Endothelial cell (in vitro differentiated cells): ENCODE results near the gene NDE1. TPM values are rescaled to one million over a fixed set of nuclear protein-coding genes. Genes with fewer than 3 reads are reported as not detected.

ENCODE experiments used
- DNase-seq: peaks from one replicate; pipeline ENCODE4 v3.0.0; 2021; ENCODE audit warnings: low spot score
- H3K27ac Mint-ChIP-seq: one replicate; pipeline ENCODE4 v1.8.0; 2021; ENCODE audit warnings: mixed read lengths, inconsistent platforms; ENCODE audit not compliant: unreplicated experiment
- H3K27me3 Mint-ChIP-seq: one replicate; pipeline ENCODE4 v1.8.0; 2021; ENCODE audit warnings: mild to moderate bottlenecking, moderate library complexity, mixed read lengths, inconsistent platforms; ENCODE audit not compliant: unreplicated experiment
- H3K36me3 Mint-ChIP-seq: one replicate; pipeline ENCODE4 v1.8.0; 2021; ENCODE audit warnings: mild to moderate bottlenecking, low read depth, mixed read lengths, inconsistent platforms; ENCODE audit not compliant: unreplicated experiment
- H3K4me1 Mint-ChIP-seq: one replicate; pipeline ENCODE4 v1.8.0; 2021; ENCODE audit warnings: mild to moderate bottlenecking, mixed read lengths, inconsistent platforms; ENCODE audit not compliant: unreplicated experiment
- H3K4me3 Mint-ChIP-seq: one replicate; pipeline ENCODE4 v1.8.0; 2021; ENCODE audit warnings: mild to moderate bottlenecking, mixed read lengths, inconsistent platforms; ENCODE audit not compliant: unreplicated experiment
- H3K9me3 Mint-ChIP-seq: one replicate; pipeline ENCODE4 v1.8.0; 2021; ENCODE audit warnings: mixed read lengths, inconsistent platforms; ENCODE audit not compliant: unreplicated experiment
- CTCF ChIP-seq: fragments of 200-600 bp; sonication (generic); IDR thresholded peaks from one replicate; pipeline ENCODE4 v1.5.0; 2021; ENCODE audit warnings: antibody characterized with exemption; ENCODE audit not compliant: unreplicated experiment
- total RNA-seq: library from RNA; stranded (reverse); fragmentation: NEBNext Ultra II Directional; extraction: Animal tissue kit (Norgen Biotek cat#: 25700); gene quantifications from one replicate; pipeline ENCODE4 v1.2.1, GENCODE V29; 2021; ENCODE audit not compliant: unreplicated experiment

NDE1 gene
- total RNA-seq, 1 donor from 2014 or later = 24.1 TPM

GRCh38 chr16:15705064-15705565 is 55.1 kb downstream of the NDE1 start:
- Mint-ChIP-seq H3K4me3 (no peak overlapping the region), H3K9me3 (no peaks in the 10 kb centered on the region), H3K27me3 (no peaks in the 10 kb centered on the region), H3K36me3 (no peaks in the 10 kb centered on the region), H3K27ac (no peak overlapping the region), H3K4me1 (peaks cover 6% of the 10 kb centered on the region)
- DNase-seq = no peak
- no peak for TF ChIP-seq CTCF

DNA sequence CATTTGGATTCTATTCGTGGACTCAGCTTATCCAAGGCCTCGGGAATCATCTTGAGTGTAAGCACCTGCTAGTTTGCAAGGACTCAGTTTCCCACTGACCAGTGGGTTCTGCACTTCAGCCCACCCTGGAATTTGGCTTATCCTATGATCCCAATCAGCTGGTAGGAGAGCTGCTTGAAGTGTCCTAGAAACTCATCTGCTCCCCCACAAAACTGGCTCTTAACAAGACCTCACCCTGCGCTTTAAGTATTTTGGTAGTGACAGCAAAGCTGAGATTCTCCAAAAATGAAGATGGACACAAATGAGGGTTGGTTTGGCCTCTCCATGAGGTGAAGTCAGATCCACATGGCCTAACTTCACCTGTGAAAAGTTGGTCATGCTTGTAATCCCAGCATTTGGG is 57.3 kb downstream of the NDE1 start:
- H3K9me3 Mint-ChIP-seq = no peaks in the 10 kb centered on the region
- H3K27me3 Mint-ChIP-seq = no peaks in the 10 kb centered on the region
- peaks cover 6% of the 10 kb centered on the region for H3K4me1 Mint-ChIP-seq
- no peaks in the 10 kb centered on the region for H3K36me3 Mint-ChIP-seq
- DNase-seq = no peak
- no peak overlapping the region for H3K4me3 Mint-ChIP-seq
- H3K27ac Mint-ChIP-seq = no peak overlapping the region
- no peak for TF ChIP-seq CTCF

DNA sequence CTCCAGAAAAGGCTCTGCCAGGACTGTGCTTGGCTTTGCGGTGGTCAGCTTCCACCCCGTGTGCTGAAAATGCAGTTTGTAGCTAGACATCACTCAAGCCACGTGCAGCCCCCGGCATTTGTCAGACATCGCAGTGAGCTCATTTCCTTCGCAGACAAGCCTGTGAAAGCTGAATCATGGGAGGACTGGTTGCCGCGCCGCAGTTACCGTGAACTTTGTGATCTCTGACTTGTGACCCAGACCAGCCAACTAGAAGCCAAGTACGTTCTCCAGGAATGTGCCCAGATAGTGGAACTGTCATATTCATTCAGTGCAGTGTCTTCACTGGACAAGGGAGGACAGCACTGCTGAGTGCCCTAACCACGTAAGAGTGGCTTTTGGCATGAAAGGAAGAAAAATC is 58.1 kb downstream of the NDE1 start:
- H3K27ac Mint-ChIP-seq = no peak overlapping the region
- H3K4me3 Mint-ChIP-seq = no peak overlapping the region
- DNase-seq = no peak
- TF ChIP-seq CTCF = no peak
- H3K9me3 Mint-ChIP-seq = no peaks in the 10 kb centered on the region
- H3K27me3 Mint-ChIP-seq = no peaks in the 10 kb centered on the region
- no peaks in the 10 kb centered on the region for H3K36me3 Mint-ChIP-seq
- H3K4me1 Mint-ChIP-seq = peaks cover 4% of the 10 kb centered on the region

- Mint-ChIP-seq H3K27me3 (peaks cover 4% of the 10 kb centered on the region), H3K4me1 (no peaks in the 10 kb centered on the region), H3K27ac (no peak overlapping the region), H3K36me3 (no peaks in the 10 kb centered on the region), H3K4me3 (no peak overlapping the region), H3K9me3 (no peaks in the 10 kb centered on the region)
- no peak for TF ChIP-seq CTCF
- DNase-seq = no peak
These were observed 59.0 kb downstream of the NDE1 start for GRCh38 chr16:15708997-15709396.

DNA sequence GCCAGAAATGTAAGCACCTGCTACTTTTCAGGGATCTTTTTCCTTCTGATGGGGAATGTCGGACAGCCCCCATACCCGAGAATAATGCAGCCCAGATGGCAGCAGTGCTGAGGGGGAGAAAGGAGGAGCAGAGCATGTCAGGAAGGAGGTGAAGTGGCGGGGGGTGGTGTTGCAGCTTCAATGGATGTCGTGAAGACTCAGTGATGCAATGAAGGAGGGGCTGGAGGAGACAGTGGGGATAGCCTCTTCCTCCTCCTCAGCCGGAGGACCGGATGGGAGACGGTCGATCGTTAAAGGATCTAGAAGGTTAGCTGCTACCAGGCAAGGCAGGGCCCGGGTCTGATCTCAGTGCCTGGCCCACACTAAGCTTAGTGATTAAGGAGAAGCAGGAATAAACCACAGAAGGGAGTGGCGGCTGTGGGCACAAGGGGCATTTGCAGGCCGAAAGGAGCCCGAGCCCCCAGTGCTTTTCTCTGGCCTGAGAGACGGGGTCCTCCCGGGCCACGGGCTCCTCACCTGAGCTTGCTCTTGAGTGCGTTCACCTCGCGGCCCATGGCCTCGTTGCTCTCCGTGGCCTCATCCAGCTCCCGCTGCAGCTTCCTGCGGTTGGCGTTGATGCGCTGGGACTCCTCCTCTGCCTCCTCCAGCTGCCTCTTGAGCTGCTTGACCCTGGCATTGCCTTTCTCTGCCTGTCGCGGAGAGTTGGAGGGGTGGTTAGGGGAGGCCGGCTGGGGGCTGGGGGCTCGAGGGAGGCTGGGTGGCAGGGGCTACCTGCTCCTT is 64.5 kb downstream of the NDE1 start:
- no peak for TF ChIP-seq CTCF
- no peaks in the 10 kb centered on the region for H3K9me3 Mint-ChIP-seq
- no peak for DNase-seq
- no peaks in the 10 kb centered on the region for H3K4me1 Mint-ChIP-seq
- no peak overlapping the region for H3K4me3 Mint-ChIP-seq
- H3K27me3 Mint-ChIP-seq = peaks cover 7% of the 10 kb centered on the region
- no peak overlapping the region for H3K27ac Mint-ChIP-seq
- H3K36me3 Mint-ChIP-seq = peaks cover 4% of the 10 kb centered on the region
